NCI-H128 (cell line): Measurements from ENCODE around the gene ASL.
A peak's percentile ranks its signal among the peaks of the same experiment; 100 is the strongest.
"Not testable (repeated sequence)": the region's sequence is repeated elsewhere in the genome, so short reads cannot be mapped to it uniquely, and the experiment has no call there.

ENCODE experiments used
- DNase-seq: peaks from one replicate; lab custom pipeline; 2025; ENCODE audit not compliant: unreplicated experiment; lab: John Stamatoyannopoulos, UW

The ASL gene

GRCh38 chr7:66076462-66077329 is 1.1 kb downstream of the ASL start:
- no peak for DNase-seq

- DNase-seq: no peak
Measured at GRCh38 chr7:66078067-66078466, 2.4 kb downstream of the ASL start.

- no peak for DNase-seq
Measured at GRCh38 chr7:66082083-66082482, 6.5 kb downstream of the ASL start.

GRCh38 chr7:66082886-66083415 is 7.3 kb downstream of the ASL start:
- DNase-seq: no peak

- no peak for DNase-seq
Measured at GRCh38 chr7:66083677-66084076, 8.1 kb downstream of the ASL start.

GRCh38 chr7:66088861-66089838 is 13.5 kb downstream of the ASL start:
- DNase-seq: no peak

- no peak for DNase-seq
Measured at GRCh38 chr7:66092654-66093053, 17.0 kb downstream of the ASL start.

- no peak for DNase-seq
Measured at GRCh38 chr7:66095010-66095409, 19.4 kb downstream of the ASL start.

- DNase-seq: no peak
Measured at GRCh38 chr7:66099232-66099550, 23.6 kb downstream of the ASL start.

GRCh38 chr7:66099551-66100407 is 24.2 kb downstream of the ASL start:
- no peak for DNase-seq

GRCh38 chr7:66100408-66101050 is 24.9 kb downstream of the ASL start:
- no peak for DNase-seq

GRCh38 chr7:66102168-66102567 is 26.5 kb downstream of the ASL start:
- DNase-seq: not testable (repeated sequence)

- DNase-seq: not testable (repeated sequence)
Measured at GRCh38 chr7:66103994-66104393, 28.4 kb downstream of the ASL start.

- no peak for DNase-seq
Measured at GRCh38 chr7:66105263-66105748, 29.7 kb downstream of the ASL start.

GRCh38 chr7:66108410-66108809 is 32.8 kb downstream of the ASL start:
- DNase-seq: not testable (repeated sequence)

- no peak for DNase-seq
Measured at GRCh38 chr7:66110856-66111255, 35.2 kb downstream of the ASL start.

- peak; percentile 14 for DNase-seq
Measured at GRCh38 chr7:66114743-66115649, 39.4 kb downstream of the ASL start, which contains the start of gene CRCP. Gene CRCP, plus strand, starts transcription at chr7:66114847. Its CDS starts 116 bp downstream, at chr7:66114963.

GRCh38 chr7:66116680-66117420 is 41.2 kb downstream of the ASL start:
- DNase-seq: not testable (repeated sequence)
